MM.1S (cell line): ENCODE data around the gene TLR7.

Experiments
- DNase-seq: peaks from one replicate; pipeline ENCODE4 v3.0.0-alpha.2; 2015
- H2AFZ ChIP-seq: fragments of 300-600 bp; sonication (generic); 2 replicates; pipeline ENCODE4 v1.6.0; 2016; ENCODE audit warnings: antibody characterized with exemption, low read length
- H3F3A ChIP-seq: fragments of 300-600 bp; sonication (generic); 2 replicates; pipeline ENCODE4 v1.6.1; 2016; ENCODE audit warnings: mild to moderate bottlenecking, antibody characterized with exemption, low read length, moderate library complexity, mixed read lengths; ENCODE audit not compliant: insufficient read depth
- H3K27ac ChIP-seq: fragments of 300-600 bp; sonication (generic); 2 replicates; pipeline ENCODE4 v1.5.1; 2016; ENCODE audit warnings: mild to moderate bottlenecking, low read length
- H3K27me3 ChIP-seq: fragments of 300-600 bp; sonication (generic); replicated peaks from 2 replicates; pipeline ENCODE4 v1.6.0; 2016; ENCODE audit warnings: low read length; ENCODE audit not compliant: insufficient read depth
- H3K36me3 ChIP-seq: fragments of 300-600 bp; sonication (generic); replicated peaks from 2 replicates; pipeline ENCODE4 v1.6.1; 2016; ENCODE audit warnings: mild to moderate bottlenecking, low read length, mixed read lengths; ENCODE audit not compliant: insufficient read depth
- H3K4me1 ChIP-seq: fragments of 300-600 bp; sonication (generic); 2 replicates; pipeline ENCODE4 v1.6.1; 2016; ENCODE audit warnings: low read length, mixed read lengths
- H3K4me2 ChIP-seq: fragments of 300-600 bp; sonication (generic); 2 replicates; pipeline ENCODE4 v1.6.0; 2016; ENCODE audit warnings: low read depth, low read length
- H3K4me3 ChIP-seq: fragments of 300-600 bp; sonication (generic); 2 replicates; pipeline ENCODE4 v1.5.1; 2016; ENCODE audit warnings: low read length, mixed read lengths
- H3K79me2 ChIP-seq: fragments of 300-600 bp; sonication (generic); 2 replicates; pipeline ENCODE4 v1.6.1; 2016; ENCODE audit warnings: mixed run types, low read length, mixed read lengths
- H3K9ac ChIP-seq: fragments of 300-600 bp; sonication (generic); 2 replicates; pipeline ENCODE4 v1.6.1; 2016; ENCODE audit warnings: low read length, mixed read lengths
- H3K9me2 ChIP-seq: fragments of 300-600 bp; sonication (generic); replicated peaks from 2 replicates; pipeline ENCODE4 v1.6.1; 2016; ENCODE audit warnings: mild to moderate bottlenecking, low read length, mixed read lengths; ENCODE audit not compliant: insufficient read depth
- H3K9me3 ChIP-seq: fragments of 300-600 bp; sonication (generic); replicated peaks from 2 replicates; pipeline ENCODE4 v1.6.1; 2016; ENCODE audit warnings: mild to moderate bottlenecking, low read length, mixed read lengths; ENCODE audit not compliant: insufficient read depth
- H4K20me1 ChIP-seq: fragments of 300-600 bp; sonication (generic); 2 replicates; pipeline ENCODE4 v1.6.1; 2016; ENCODE audit warnings: mild to moderate bottlenecking, low read length, moderate library complexity, mixed read lengths; ENCODE audit not compliant: insufficient read depth
- EZH2 ChIP-seq: fragments of 300-600 bp; sonication (generic); optimal IDR thresholded peaks from 2 replicates; pipeline ENCODE3; 2017; ENCODE audit warnings: low read depth, mild to moderate bottlenecking, antibody characterized with exemption, low read length, mixed read lengths
- EZH2phosphoT487 ChIP-seq: fragments of 300-600 bp; sonication (generic); IDR thresholded peaks from 2 replicates; pipeline ENCODE4 v1.6.1; 2018; ENCODE audit warnings: antibody characterized with exemption, low read length
- TF ChIP-seq, protein P1 (sequence below): fragments of 300-600 bp; sonication (generic); IDR thresholded peaks from 2 replicates; pipeline ENCODE4 v1.5.1; 2016; ENCODE audit warnings: antibody characterized with exemption, low read length, mixed read lengths

Gene TLR7

DNA sequence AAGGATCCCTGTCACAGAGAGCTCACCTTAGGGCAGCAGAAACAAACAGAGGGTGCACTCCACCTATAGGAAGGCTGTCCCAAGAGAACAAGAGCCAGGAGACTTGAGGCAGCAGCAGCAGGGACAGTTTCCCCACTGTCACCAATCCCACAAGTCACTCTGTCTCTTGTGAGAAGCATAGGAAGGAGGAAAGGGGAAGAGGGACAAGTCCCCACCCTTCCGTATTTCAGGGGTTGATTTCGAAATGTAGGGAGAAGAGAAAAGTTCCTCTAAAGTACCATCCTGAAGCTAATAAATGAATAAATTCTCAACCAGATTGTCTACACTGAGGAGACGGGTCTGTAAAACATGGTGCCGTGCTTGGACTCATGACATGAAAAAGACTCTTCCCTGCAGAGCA lies 30.1 kb downstream of the TLR7 start:
- TF ChIP-seq EZH2 (no peak), EZH2phosphoT487 (no peak)
- TF ChIP-seq, protein P1, sequence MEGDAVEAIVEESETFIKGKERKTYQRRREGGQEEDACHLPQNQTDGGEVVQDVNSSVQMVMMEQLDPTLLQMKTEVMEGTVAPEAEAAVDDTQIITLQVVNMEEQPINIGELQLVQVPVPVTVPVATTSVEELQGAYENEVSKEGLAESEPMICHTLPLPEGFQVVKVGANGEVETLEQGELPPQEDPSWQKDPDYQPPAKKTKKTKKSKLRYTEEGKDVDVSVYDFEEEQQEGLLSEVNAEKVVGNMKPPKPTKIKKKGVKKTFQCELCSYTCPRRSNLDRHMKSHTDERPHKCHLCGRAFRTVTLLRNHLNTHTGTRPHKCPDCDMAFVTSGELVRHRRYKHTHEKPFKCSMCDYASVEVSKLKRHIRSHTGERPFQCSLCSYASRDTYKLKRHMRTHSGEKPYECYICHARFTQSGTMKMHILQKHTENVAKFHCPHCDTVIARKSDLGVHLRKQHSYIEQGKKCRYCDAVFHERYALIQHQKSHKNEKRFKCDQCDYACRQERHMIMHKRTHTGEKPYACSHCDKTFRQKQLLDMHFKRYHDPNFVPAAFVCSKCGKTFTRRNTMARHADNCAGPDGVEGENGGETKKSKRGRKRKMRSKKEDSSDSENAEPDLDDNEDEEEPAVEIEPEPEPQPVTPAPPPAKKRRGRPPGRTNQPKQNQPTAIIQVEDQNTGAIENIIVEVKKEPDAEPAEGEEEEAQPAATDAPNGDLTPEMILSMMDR: no peak
- H4K20me1 ChIP-seq: no peaks in the 10 kb centered on the region
- H3K9me2 ChIP-seq: no peaks in the 10 kb centered on the region
- H3K36me3 ChIP-seq: no peaks in the 10 kb centered on the region
- H2AFZ ChIP-seq: no peak overlapping the region
- no peak for DNase-seq
- H3K4me3 ChIP-seq: no peak overlapping the region
- no peak overlapping the region for H3K4me2 ChIP-seq
- no peaks in the 10 kb centered on the region for H3K79me2 ChIP-seq
- H3K4me1 ChIP-seq: peaks cover 21% of the 10 kb centered on the region
- no peak overlapping the region for H3K27ac ChIP-seq
- H3K27me3 ChIP-seq: no peaks in the 10 kb centered on the region
- no peaks in the 10 kb centered on the region for H3K9me3 ChIP-seq
- H3K9ac ChIP-seq: no peak overlapping the region
- peaks cover 12% of the 10 kb centered on the region; the same call in 1 of the 2 replicates for H3F3A ChIP-seq

- Histone ChIP-seq H3K4me2 (no peak overlapping the region), H2AFZ (no peak overlapping the region)
These were observed 31.2 kb downstream of the TLR7 start for GRCh38 chrX:12898073-12898472.

DNA sequence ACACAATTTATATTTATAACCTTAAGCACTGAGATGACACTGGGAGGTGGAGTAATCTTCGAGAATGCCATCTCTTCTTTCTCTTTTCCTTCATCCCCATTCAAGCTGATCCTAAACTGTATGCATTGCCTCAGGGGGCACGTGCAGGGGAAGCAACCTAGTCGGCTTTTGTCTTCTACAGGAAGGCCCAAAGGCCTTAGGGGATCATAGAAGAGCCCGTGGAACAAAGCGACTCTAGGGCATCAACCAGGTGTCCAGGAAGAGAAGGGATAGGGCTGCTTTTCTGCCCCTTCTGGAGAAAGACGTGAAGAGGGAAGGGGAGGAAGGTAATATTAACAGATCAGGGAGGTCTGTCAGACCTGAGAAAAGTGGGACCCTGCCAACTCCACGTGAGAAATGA lies 32.6 kb downstream of the TLR7 start:
- H3K9ac ChIP-seq: no peak overlapping the region
- H3K27ac ChIP-seq: no peak overlapping the region
- H3K9me2 ChIP-seq: no peaks in the 10 kb centered on the region
- no peaks in the 10 kb centered on the region for H3K27me3 ChIP-seq
- H3K9me3 ChIP-seq: no peaks in the 10 kb centered on the region
- TF ChIP-seq EZH2: no peak
- TF ChIP-seq EZH2phosphoT487: no peak
- TF ChIP-seq, protein P1: no peak
- H3K4me3 ChIP-seq: no peak overlapping the region
- H3K79me2 ChIP-seq: no peaks in the 10 kb centered on the region
- no peaks in the 10 kb centered on the region for H3K36me3 ChIP-seq
- H4K20me1 ChIP-seq: no peaks in the 10 kb centered on the region
- peaks cover 3% of the 10 kb centered on the region; the same call in 1 of the 2 replicates for H3K4me1 ChIP-seq
- H3K4me2 ChIP-seq: no peak overlapping the region
- no peak for DNase-seq
- no peaks in the 10 kb centered on the region for H3F3A ChIP-seq
- H2AFZ ChIP-seq: no peak overlapping the region

More at GRCh38 chrX:12898073-12898472, 31.2 kb downstream of the TLR7 start:
- Histone ChIP-seq H3K9me3 (no peaks in the 10 kb centered on the region), H4K20me1 (no peaks in the 10 kb centered on the region), H3K4me3 (no peak overlapping the region), H3K9ac (no peak overlapping the region), H3K79me2 (no peaks in the 10 kb centered on the region), H3F3A (0 out of 2 replicates have a peak, but pooled peaks cover 2% of the 10 kb centered on the region), H3K27me3 (no peaks in the 10 kb centered on the region), H3K36me3 (no peaks in the 10 kb centered on the region), H3K9me2 (no peaks in the 10 kb centered on the region), H3K4me1 (peaks cover 10% of the 10 kb centered on the region), H3K27ac (no peak overlapping the region)
- TF ChIP-seq EZH2: no peak
- TF ChIP-seq, protein P1: no peak
- no peak for TF ChIP-seq EZH2phosphoT487
- DNase-seq: no peak
